NCI-H1092 treated with DMSO at 0.1 percent for 48 hours (cell line): ENCODE results near the gene DST.

Source experiments
- DNase-seq: peaks from one replicate; lab custom pipeline; 2025; lab: John Stamatoyannopoulos, UW

Gene DST

DNA sequence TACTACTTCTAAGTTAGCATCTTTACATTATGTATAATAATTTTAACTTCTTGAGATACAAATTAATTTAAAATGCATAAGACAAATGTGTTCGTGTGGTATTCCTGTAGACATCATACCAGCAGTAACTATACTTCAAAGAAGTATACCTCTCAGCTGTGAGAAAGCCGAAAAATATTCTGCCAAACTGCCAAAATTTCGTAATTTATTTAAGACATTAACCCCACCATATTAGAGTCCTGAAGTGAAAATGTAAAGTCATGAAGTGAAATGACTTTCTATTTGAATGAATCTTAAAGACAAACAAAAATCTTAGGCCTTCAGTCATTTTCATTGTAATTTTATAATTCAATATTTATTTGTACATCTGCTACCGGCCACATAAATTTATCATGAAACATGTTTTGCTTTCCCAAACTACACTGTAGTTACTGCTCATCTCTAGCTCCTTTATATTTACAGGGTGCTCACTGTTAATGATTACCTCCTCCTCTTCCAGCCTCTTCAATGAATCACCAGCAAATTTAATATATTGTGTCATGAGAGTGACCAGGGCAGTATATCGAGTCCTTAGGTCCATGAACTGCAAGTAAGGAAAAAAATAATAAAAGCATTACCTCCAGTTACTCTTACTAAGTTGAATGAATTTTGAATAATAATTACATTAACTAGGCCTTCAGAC lies 18.5 kb downstream of the DST start:
- no peak for DNase-seq

- DNase-seq: no peak
These were observed 22.3 kb downstream of the DST start for GRCh38 chr6:56620229-56620868.

DNA sequence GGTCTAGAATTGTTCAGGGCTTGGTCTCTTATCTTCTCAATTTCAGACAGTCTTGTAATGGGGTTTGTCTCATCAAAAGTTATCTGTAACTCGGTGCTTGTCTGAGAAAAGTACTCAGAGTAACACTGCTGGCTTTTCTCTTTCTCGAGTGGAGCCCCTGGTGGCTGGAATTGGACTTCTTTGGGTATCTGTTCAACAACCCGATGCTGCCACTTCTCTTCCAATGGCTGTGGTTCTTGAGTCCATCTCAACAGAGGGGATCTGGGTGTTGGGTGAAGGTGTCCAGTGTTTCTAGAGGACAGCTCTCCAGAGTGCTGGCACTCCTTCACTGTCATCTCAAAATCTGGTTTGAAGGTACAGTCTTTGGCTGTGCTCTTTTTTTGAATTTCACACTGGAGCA lies 24.6 kb downstream of the DST start:
- no peak for DNase-seq

GRCh38 chr6:56616967-56617366 lies 25.7 kb downstream of the DST start:
- no peak for DNase-seq

GRCh38 chr6:56613247-56613851 lies 29.3 kb downstream of the DST start:
- no peak for DNase-seq

DNA sequence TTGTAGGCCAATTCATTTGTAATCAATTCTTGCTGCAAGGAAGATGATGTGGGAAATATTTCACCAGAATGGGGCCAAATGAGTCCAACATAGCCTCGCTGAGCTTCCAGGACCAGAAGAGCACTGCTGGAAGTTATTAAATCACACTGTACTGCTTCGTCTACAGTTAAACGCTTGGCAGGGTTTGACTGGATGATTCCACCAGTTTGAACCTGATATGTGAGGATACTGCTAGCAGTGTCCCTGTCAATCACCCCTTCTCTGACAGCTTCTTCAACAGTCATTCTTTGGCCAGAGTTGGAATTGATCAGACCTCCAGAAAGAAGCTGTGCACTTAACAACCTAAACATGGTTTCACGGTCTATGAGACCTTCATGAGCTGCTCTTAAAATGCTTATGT lies 34.4 kb downstream of the DST start:
- DNase-seq: no peak

GRCh38 chr6:56607111-56607752 lies 35.5 kb downstream of the DST start:
- DNase-seq: no peak

DNA sequence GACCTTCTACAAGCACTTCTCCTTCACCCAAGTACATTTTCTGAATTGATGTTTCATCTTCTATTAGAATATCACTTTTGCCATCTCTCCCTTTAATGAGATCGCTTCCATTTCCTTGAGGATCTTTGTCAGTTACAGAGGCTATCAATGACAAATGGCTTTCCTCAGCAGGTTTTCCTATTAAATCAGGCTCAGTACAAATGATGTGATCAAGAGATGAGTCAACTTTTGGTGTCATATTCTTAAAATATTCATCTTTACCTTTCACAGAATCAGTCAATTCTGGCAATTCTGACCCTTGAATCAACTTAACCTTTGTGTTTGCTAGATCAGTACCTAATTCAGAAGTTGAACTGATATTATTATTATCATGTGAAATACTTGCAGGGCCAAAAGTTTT lies 37.3 kb downstream of the DST start:
- DNase-seq: no peak

DNA sequence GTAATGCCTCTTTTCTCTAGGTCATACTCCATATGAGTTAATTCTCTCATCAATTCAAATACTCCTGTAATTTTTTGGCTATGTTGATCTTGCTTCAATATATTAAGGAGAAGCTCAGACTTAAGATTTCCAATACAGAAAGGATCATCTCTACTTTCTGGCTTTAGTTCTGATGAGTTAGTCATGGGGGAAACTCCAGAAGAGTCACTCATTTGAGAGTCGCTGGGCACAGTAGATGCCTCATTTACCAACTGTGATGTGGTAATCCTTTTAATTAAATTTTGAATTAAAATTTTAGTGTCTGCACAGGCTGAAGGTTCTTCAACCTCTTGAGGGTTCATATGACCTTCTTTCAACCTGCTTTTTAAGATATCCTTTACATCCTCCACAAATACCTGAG lies 38.5 kb downstream of the DST start:
- DNase-seq: no peak

- DNase-seq: no peak
These were observed 41.3 kb downstream of the DST start for GRCh38 chr6:56601390-56601789.

- peak; percentile 1 for DNase-seq
These were observed 47.1 kb downstream of the DST start for GRCh38 chr6:56595490-56596122.

DNA sequence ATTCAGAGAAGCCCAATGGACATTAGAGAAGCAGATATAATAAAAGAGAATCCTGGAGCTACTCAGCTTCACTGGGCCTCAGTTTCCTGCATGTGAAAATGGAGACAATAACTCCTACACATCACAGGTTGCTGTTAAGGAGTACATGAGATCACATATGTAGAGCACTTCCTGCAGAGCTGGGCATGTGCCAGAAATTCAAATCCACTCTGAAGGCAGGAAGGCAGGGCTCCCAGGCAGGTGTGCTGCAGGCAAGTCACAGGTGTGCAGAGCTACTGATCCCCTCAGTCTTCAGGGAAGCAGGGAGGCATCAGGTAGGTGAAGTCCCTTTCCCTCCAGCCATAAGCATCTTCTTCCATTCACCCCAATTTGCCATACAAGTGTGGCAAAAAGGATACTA lies 48.0 kb downstream of the DST start:
- peak; percentile 8 for DNase-seq

DNA sequence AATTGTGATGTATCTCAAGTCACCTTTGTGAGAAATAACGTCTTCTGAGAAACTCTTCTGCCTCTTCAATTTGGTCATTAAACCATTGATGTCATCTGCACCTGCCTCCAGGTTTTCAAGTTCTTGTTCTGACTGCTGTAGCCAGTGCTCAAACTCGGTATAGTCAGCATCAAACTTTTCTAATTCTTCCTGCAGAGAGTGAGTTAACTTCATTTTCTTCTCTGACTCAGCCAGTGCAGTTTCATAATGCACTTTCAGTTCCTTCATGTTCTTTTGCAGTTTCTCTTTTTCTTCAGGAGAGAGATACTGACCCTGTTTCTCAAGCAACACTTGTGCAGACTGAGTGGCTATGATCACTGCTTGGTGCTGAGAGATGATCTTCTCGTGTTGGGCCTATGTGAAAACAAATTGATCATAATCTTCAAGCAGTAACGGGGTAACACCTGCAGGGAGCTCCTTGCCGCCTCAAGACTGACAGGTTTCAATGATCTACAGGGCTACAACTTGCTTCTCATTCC lies 48.8 kb downstream of the DST start:
- DNase-seq: no peak

DNA sequence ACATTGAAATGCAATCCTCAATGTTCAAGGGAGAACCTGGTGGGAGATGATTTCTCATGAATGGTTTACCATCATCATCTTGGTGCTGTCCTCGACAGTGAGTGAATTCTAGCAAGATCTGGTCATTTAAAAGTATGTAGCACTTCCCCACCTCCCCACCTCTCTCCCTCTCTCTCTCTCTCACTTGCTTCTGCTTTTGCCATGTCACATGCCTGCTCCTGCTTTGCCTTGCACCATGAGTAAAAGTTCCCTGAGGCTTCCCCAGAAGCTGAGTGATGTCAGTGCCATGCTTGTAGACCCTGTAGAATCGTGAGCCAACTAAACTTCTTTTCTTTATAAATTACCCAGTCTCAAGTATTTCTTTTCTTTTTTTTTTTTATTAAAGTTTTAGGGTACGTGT lies 60.5 kb downstream of the DST start:
- no peak for DNase-seq

DNA sequence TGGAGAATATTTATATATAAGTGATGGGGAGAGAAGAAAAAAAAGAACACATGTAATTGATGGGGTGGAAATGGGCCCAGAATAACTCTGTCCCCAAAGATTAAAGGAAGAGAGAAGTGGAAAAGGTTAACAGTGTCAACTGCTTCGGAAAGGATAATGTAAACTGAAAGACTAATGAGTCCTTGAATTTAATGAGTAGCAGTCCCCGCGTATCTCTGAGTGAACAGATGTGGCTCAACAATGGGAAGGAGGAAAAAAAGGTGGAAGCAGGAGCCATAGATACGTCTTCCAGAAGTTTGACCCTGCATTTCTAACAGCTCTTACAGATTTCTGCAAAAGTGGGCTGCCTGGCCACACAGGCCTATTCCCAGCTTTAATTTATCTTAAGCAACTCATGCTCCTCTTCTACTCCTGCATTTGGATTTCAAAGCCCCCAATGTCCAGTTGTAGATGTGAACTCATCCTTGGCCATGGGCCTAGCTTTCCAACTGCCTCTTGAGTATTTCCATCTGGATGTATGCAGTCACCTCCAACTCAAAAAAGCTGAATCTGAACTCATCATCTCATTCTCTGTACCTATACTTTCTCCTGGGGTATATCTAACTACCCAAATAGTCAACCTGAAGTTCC lies 61.3 kb downstream of the DST start:
- no peak for DNase-seq

DNA sequence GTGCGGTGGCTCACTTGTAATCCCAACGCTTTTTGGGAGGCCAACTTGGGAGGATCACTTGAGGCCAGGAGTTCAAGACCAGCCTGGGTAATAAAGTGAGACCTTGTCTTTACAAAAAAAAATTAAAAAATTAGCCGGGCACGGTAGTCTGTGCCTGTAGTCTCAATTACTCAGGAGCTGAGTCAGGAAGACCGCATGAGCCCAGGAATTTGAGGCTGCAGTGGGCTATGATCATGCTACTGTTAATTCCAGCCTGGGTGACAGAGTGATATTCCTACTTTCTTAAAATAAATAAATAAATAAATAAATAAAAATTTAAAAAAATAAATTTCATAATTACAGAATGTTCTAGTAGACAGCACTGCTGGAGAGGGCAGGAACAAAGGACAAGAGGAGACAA lies 62.4 kb downstream of the DST start:
- DNase-seq: no peak

DNA sequence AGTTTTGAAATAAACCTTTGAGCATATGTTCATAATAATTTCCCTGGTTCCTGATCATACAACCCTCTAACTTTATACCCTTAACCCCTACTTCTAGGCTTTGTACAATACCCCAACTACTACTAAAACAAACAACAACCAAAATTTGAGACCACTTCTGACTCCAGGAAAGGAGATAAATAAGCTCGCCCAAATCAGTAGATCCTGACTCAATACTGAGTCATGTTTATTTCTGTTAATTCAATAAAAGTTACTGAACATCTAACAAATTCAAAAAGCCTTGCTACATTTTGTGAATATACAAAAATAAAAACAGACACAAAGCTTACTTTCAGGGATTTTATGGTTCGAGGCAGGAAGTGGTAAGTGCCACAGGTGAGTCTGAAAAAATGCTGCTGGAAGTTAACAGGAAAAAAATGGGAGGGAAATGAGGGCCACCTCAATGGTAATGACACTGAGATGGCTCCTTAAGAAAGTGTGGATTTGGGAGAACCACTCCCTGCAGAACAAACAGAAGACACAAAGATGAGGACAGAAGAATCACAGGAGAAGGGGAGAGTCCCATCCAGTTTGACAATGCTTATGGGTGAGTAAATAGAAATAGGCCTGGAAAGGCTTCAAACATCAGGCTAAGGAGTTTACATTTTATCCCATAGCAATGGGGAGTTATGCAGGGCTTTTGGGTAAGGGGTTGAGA lies 63.4 kb downstream of the DST start:
- no peak for DNase-seq

DNA sequence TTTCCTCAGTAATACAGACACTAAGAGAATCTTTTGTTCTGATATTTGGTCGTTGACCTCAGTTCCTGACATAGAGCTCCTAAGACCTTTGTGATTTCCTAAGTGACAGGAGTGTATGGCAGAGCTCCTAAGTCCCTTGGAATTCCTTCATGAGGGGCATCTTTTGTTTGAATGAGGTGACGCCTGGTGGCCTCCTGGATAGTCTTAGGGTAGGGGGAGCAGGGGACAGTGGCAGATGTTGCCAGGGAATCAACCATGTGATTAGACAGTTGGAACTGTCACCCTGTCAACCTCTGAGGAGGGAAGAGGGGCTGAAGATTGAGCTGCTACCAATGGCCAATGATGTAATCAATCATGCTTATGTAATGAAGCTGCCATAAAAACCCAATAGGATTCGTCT lies 67.0 kb downstream of the DST start:
- no peak for DNase-seq

DNA sequence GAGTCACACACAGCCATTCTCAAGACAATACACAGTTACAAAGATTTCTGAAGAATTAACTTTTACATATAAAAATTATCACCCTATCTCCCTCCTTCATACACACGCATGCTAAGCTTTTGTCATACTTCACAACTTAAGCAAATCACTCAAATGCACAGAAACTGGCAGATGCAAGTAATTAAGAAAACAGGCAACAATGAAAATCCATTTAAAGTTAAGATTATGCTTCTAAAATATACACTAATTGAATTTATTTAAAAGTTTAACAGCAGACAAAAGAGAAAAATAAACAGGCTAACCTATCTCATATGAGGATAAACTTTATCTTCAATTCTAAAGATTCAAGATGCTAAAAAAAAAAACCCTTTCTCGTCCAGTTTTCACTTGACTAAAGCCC lies 68.4 kb downstream of the DST start:
- DNase-seq: no peak

DNA sequence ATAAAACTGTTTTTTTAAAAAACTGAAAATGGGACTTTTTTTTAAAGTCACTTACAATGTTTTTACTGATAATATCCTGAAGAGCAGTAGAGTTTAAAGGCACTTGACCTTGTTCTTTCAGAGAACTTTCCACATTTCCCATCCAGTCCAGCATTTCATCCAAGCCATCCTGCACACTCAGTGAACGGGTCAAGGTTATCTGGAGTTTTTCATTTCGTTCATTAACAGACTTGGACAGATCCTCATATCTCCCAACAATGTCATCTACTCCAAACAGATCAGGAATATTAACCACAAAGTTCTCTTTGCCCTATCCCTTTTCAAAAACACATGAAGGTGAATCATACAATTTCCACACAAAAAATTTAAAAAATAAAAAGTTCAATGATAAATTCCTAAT lies 69.1 kb downstream of the DST start:
- DNase-seq: no peak

- DNase-seq: no peak
These were observed 69.8 kb downstream of the DST start for GRCh38 chr6:56572788-56573471.
